OCI-LY1 (cell line): ENCODE measurements around the gene XYLT1.

Experiments used
- H2AFZ ChIP-seq: fragments of 200-600 bp; sonication (generic), shearing (Covaris generic); 2 replicates; pipeline ENCODE4 v1.6.0; 2014; ENCODE audit warnings: antibody characterized with exemption, mild to moderate bottlenecking, low read length
- H3F3A ChIP-seq: fragments of 200-600 bp; sonication (generic), shearing (Covaris generic); 2 replicates; pipeline ENCODE4 v1.6.0; 2014; ENCODE audit warnings: mild to moderate bottlenecking, antibody characterized with exemption, low read length, moderate library complexity; ENCODE audit not compliant: insufficient read depth
- H3K27ac ChIP-seq: fragments of 200-600 bp; sonication (generic); 2 replicates; pipeline ENCODE4 v1.5.1; 2014; ENCODE audit warnings: low read length, mixed run types, mild to moderate bottlenecking, low read depth; ENCODE audit not compliant: poor library complexity, severe bottlenecking
- H3K27me3 ChIP-seq: fragments of 200-600 bp; sonication (generic); 2 replicates; pipeline ENCODE4 v1.6.0; 2014; ENCODE audit warnings: antibody characterized with exemption, mild to moderate bottlenecking, low read length, moderate library complexity; ENCODE audit not compliant: insufficient read depth
- H3K36me3 ChIP-seq: fragments of 200-600 bp; sonication (generic); 2 replicates; pipeline ENCODE4 v1.6.1; 2014; ENCODE audit warnings: mild to moderate bottlenecking, antibody characterized with exemption, low read length, moderate library complexity, mixed read lengths; ENCODE audit not compliant: insufficient read depth
- H3K4me1 ChIP-seq: fragments of 200-600 bp; sonication (generic); 2 replicates; pipeline ENCODE4 v1.5.1; 2014; ENCODE audit warnings: mild to moderate bottlenecking, low read length, moderate library complexity; ENCODE audit not compliant: insufficient read depth, severe bottlenecking
- H3K4me2 ChIP-seq: fragments of 200-600 bp; sonication (generic), shearing (Covaris generic); 2 replicates; pipeline ENCODE4 v1.6.1; 2014; ENCODE audit warnings: low read length
- H3K4me3 ChIP-seq: fragments of 200-600 bp; sonication (generic); 2 replicates; pipeline ENCODE4 v1.5.1; 2014; ENCODE audit warnings: low read length, low read depth, mild to moderate bottlenecking, mixed read lengths; ENCODE audit not compliant: poor library complexity, severe bottlenecking
- H3K79me2 ChIP-seq: fragments of 200-600 bp; shearing (Covaris generic); 2 replicates; pipeline ENCODE4 v1.6.1; 2016; ENCODE audit warnings: mixed run types, low read length, mixed read lengths; ENCODE audit not compliant: insufficient read depth
- H3K9ac ChIP-seq: fragments of 200-600 bp; sonication (generic), shearing (Covaris generic); 2 replicates; pipeline ENCODE4 v1.6.1; 2014; ENCODE audit warnings: mild to moderate bottlenecking, low read length, mixed read lengths
- H3K9me2 ChIP-seq: fragments of 200-600 bp; sonication (generic), shearing (Covaris generic); 2 replicates; pipeline ENCODE4 v1.6.1; 2014; ENCODE audit warnings: low read depth, mild to moderate bottlenecking, low read length, mixed read lengths
- H3K9me3 ChIP-seq: fragments of 200-600 bp; shearing (Covaris generic); 2 replicates; pipeline ENCODE4 v1.6.1; 2014; ENCODE audit warnings: low read length, mixed read lengths
- H4K20me1 ChIP-seq: fragments of 200-600 bp; sonication (generic), shearing (Covaris generic); 2 replicates; pipeline ENCODE4 v1.6.0; 2016; ENCODE audit warnings: mild to moderate bottlenecking, low read length; ENCODE audit not compliant: insufficient read depth
- EZH2 ChIP-seq: fragments of 200-600 bp; sonication (generic), shearing (Covaris generic); IDR thresholded peaks from 2 replicates; pipeline ENCODE4 v1.8.0; 2017; ENCODE audit warnings: borderline replicate concordance, mixed run types, mild to moderate bottlenecking, antibody characterized with exemption, low read length, moderate library complexity, mixed read lengths
- TF ChIP-seq, protein P1 (sequence below): fragments of 200-600 bp; sonication (generic), shearing (Covaris generic); IDR thresholded peaks from 2 replicates; pipeline ENCODE4 v1.5.1; 2017; ENCODE audit warnings: mild to moderate bottlenecking, antibody characterized with exemption, low read length, moderate library complexity, mixed read lengths

XYLT1 gene

GRCh38 chr16:17154981-17155380 is 315.8 kb downstream of the XYLT1 start:
- H2AFZ ChIP-seq = no peak overlapping the region
- H3K9me3 ChIP-seq = no peaks in the 10 kb centered on the region
- no peak overlapping the region for H3K4me2 ChIP-seq
- H3K4me1 ChIP-seq = no peaks in the 10 kb centered on the region
- no peak overlapping the region for H3K9ac ChIP-seq
- no peaks in the 10 kb centered on the region for H3K27me3 ChIP-seq
- no peak overlapping the region for H3K27ac ChIP-seq
- H3K36me3 ChIP-seq = peaks cover 42% of the 10 kb centered on the region; the same call in 1 of the 2 replicates
- no peaks in the 10 kb centered on the region for H3K79me2 ChIP-seq
- H4K20me1 ChIP-seq = no peaks in the 10 kb centered on the region
- H3K4me3 ChIP-seq = no peak overlapping the region
- TF ChIP-seq EZH2 = no peak
- TF ChIP-seq, protein P1, sequence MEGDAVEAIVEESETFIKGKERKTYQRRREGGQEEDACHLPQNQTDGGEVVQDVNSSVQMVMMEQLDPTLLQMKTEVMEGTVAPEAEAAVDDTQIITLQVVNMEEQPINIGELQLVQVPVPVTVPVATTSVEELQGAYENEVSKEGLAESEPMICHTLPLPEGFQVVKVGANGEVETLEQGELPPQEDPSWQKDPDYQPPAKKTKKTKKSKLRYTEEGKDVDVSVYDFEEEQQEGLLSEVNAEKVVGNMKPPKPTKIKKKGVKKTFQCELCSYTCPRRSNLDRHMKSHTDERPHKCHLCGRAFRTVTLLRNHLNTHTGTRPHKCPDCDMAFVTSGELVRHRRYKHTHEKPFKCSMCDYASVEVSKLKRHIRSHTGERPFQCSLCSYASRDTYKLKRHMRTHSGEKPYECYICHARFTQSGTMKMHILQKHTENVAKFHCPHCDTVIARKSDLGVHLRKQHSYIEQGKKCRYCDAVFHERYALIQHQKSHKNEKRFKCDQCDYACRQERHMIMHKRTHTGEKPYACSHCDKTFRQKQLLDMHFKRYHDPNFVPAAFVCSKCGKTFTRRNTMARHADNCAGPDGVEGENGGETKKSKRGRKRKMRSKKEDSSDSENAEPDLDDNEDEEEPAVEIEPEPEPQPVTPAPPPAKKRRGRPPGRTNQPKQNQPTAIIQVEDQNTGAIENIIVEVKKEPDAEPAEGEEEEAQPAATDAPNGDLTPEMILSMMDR = no peak
- no peaks in the 10 kb centered on the region for H3F3A ChIP-seq
- H3K9me2 ChIP-seq = no peaks in the 10 kb centered on the region

GRCh38 chr16:17152311-17152710 is 318.4 kb downstream of the XYLT1 start:
- Histone ChIP-seq H3K27me3 (no peaks in the 10 kb centered on the region), H3K9me2 (no peaks in the 10 kb centered on the region), H3K9ac (no peak overlapping the region), H3K27ac (no peak overlapping the region), H3K4me3 (no peak overlapping the region), H2AFZ (no peak overlapping the region), H4K20me1 (no peaks in the 10 kb centered on the region), H3F3A (no peaks in the 10 kb centered on the region), H3K79me2 (no peaks in the 10 kb centered on the region), H3K4me2 (no peak overlapping the region), H3K9me3 (no peaks in the 10 kb centered on the region), H3K36me3 (peaks cover 27% of the 10 kb centered on the region; the same call in 1 of the 2 replicates), H3K4me1 (no peaks in the 10 kb centered on the region)
- TF ChIP-seq, protein P1 = no peak
- no peak for TF ChIP-seq EZH2

DNA sequence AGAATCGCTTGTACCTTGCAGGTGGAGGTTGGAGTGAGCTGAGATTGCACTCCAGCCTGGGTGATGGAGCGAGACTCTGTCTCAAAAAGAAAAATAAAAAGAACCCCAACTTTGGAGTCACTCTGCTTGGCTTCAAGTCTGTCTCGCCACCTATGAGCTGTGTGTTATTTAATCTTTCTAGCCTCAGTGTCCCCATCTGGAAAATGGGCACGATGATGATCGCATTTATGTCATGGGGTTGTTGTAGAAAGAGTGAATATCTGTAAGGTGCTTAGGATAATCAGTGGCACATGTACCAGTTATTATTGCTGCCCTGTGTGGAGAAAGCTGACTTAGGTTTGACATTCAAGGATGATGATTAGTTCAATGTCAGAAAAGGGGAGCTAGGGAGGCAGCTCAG is 319.4 kb downstream of the XYLT1 start:
- Histone ChIP-seq H3K79me2 (no peaks in the 10 kb centered on the region), H3K9me2 (no peaks in the 10 kb centered on the region), H3K9ac (no peak overlapping the region), H3K36me3 (peaks cover 28% of the 10 kb centered on the region; the same call in 1 of the 2 replicates), H3F3A (no peaks in the 10 kb centered on the region), H3K27ac (no peak overlapping the region), H3K27me3 (no peaks in the 10 kb centered on the region), H3K4me2 (no peak overlapping the region), H3K4me1 (no peaks in the 10 kb centered on the region), H3K9me3 (no peaks in the 10 kb centered on the region), H2AFZ (no peak overlapping the region), H3K4me3 (no peak overlapping the region), H4K20me1 (no peaks in the 10 kb centered on the region)
- no peak for TF ChIP-seq EZH2

GRCh38 chr16:17149904-17150483 is 320.8 kb downstream of the XYLT1 start:
- Histone ChIP-seq H3K9me2 (no peaks in the 10 kb centered on the region), H3K4me3 (no peak overlapping the region), H3K27ac (no peak overlapping the region), H3K4me2 (no peak overlapping the region), H3K79me2 (no peaks in the 10 kb centered on the region), H3K4me1 (no peaks in the 10 kb centered on the region), H3K36me3 (peaks cover 32% of the 10 kb centered on the region; the same call in 1 of the 2 replicates), H3K27me3 (no peaks in the 10 kb centered on the region), H3K9ac (no peak overlapping the region), H3K9me3 (no peaks in the 10 kb centered on the region), H3F3A (no peaks in the 10 kb centered on the region), H4K20me1 (no peaks in the 10 kb centered on the region), H2AFZ (no peak overlapping the region)
- TF ChIP-seq, protein P1 = no peak
- TF ChIP-seq EZH2 = no peak
